CD4-positive, alpha-beta memory T cell (primary cell): ENCODE results near the gene FAM83F. TPM values are rescaled to one million over a fixed set of nuclear protein-coding genes. Genes with fewer than 3 reads are reported as not detected.

ENCODE experiments used
- CTCF ChIA-PET: fragments of 350-600 bp; sonication (Branson Sonifier 250); formaldehyde crosslinking; loops from one replicate; lab custom pipeline; 2021; ENCODE audit warnings: inconsistent platforms; ENCODE audit not compliant: partially characterized antibody; lab: Charles Lee
- POLR2A ChIA-PET: fragments of 350-600 bp; sonication (Branson Sonifier 250); formaldehyde crosslinking; loops from one replicate; lab custom pipeline; 2021; ENCODE audit not compliant: partially characterized antibody; lab: Charles Lee
- DNase-seq, 5 donors: peaks; one replicate each; pipeline versions ENCODE4 v3.0.0 to v3.0.0-alpha.2; 2020 to 2022; ENCODE audit warnings: mixed read lengths in 1 of 5
- H3K27ac ChIP-seq: one replicate; pipeline ENCODE4 v1.7.0; 2013; ENCODE audit warnings: low read depth, low read length
- H3K27me3 ChIP-seq: 2 replicates; pipeline ENCODE4 v1.7.0; 2013; ENCODE audit warnings: mild to moderate bottlenecking, low read length, moderate library complexity; ENCODE audit not compliant: insufficient read depth
- H3K36me3 ChIP-seq: 2 replicates; pipeline ENCODE4 v1.7.0; 2013; ENCODE audit warnings: mild to moderate bottlenecking, low read length, moderate library complexity; ENCODE audit not compliant: insufficient read depth
- H3K4me1 ChIP-seq: 2 replicates; pipeline ENCODE4 v1.7.0; 2013; ENCODE audit warnings: mild to moderate bottlenecking, low read length, moderate library complexity; ENCODE audit not compliant: insufficient read depth
- H3K4me3 ChIP-seq, 2 donors: one replicate each; pipeline ENCODE4 v1.7.0; 2013; ENCODE audit warnings: low read length in 2 of 2, mild to moderate bottlenecking in 1 of 2
- H3K9me3 ChIP-seq, 2 donors: one replicate each; pipeline ENCODE4 v1.7.0; 2013; ENCODE audit warnings: low read length in 2 of 2, control low read depth in 1 of 2; ENCODE audit not compliant: control insufficient read depth in 1 of 2
- H3K27ac Mint-ChIP-seq, 7 donors: one replicate each; pipeline ENCODE4 v1.8.0; 2020 to 2021; ENCODE audit warnings: mixed read lengths in 7 of 7, mild to moderate bottlenecking in 6 of 7, inconsistent platforms in 3 of 7, moderate library complexity in 3 of 7
- H3K27me3 Mint-ChIP-seq, 2 donors: one replicate each; pipeline ENCODE4 v1.8.0; 2020 to 2021; ENCODE audit warnings: mixed read lengths in 2 of 2
- H3K36me3 Mint-ChIP-seq, 2 donors: one replicate each; pipeline ENCODE4 v1.8.0; 2020 to 2021; ENCODE audit warnings: mixed read lengths in 2 of 2, inconsistent platforms in 1 of 2, mild to moderate bottlenecking in 1 of 2
- H3K4me1 Mint-ChIP-seq, 4 donors: one replicate each; pipeline ENCODE4 v1.8.0; 2020 to 2021; ENCODE audit warnings: mixed read lengths in 4 of 4, mild to moderate bottlenecking in 1 of 4
- H3K4me3 Mint-ChIP-seq, 8 donors: one replicate each; pipeline ENCODE4 v1.8.0; 2020 to 2021; ENCODE audit warnings: mixed read lengths in 8 of 8, mild to moderate bottlenecking in 7 of 8, moderate library complexity in 6 of 8, inconsistent platforms in 3 of 8
- H3K9me3 Mint-ChIP-seq, 8 donors: one replicate each; pipeline ENCODE4 v1.8.0; 2020 to 2021; ENCODE audit warnings: mixed read lengths in 8 of 8, mild to moderate bottlenecking in 5 of 8, inconsistent platforms in 3 of 8, moderate library complexity in 1 of 8
- intact Hi-C: fragments of 100-400 bp; cut with micrococcal nuclease; formaldehyde crosslinking; loops from one replicate; pipeline ENCODE4 v1.15.1; 2023
- polyA plus RNA-seq, 2 donors: library from polyadenylated mRNA; unstranded; fragments of 300-500 nt; fragmentation: Illumina TruSeq; gene quantifications; one replicate each; pipeline ENCODE4 v1.2.3, GENCODE V29; 2021
- total RNA-seq, 2 experiments: library from RNA; stranded (reverse); gene quantifications; one replicate each; pipeline ENCODE4 v1.2.3, GENCODE V29; 2021

Gene FAM83F
- total and polyA plus RNA-seq, 4 experiments from 2014 or later = 0.29 TPM; not detected in 3

GRCh38 chr22:39965748-39966147 is 29.0 kb upstream of the FAM83F start:
- Mint-ChIP-seq H3K27me3 (no peaks in the 10 kb centered on the region), H3K36me3 (peaks cover 70 to 84% of the 10 kb centered on the region in 2 donors), H3K9me3 (no peaks in the 10 kb centered on the region), H3K4me1 (peaks cover 11 to 16% (median 14%) of the 10 kb centered on the region in 4 donors), H3K4me3 (no peak overlapping the region), H3K27ac (peak overlapping the region in 5 of 7 donors; percentile 29 to 58 (median 48))
- H3K27ac ChIP-seq = no peak overlapping the region
- H3K4me3 ChIP-seq = no peak overlapping the region
- H3K27me3 ChIP-seq = no peaks in the 10 kb centered on the region
- ChIA-PET POLR2A (interaction anchor here (1.5 kb wide), 2 partner anchors 8 to 32 kb away, joined by 3 read pairs; no protein-coding TSS in a partner anchor), CTCF (interaction anchor here (1.1 kb wide), 1 partner anchor 31 kb away, joined by 3 read pairs; no protein-coding TSS in a partner anchor)
- peaks cover 88% of the 10 kb centered on the region for H3K36me3 ChIP-seq
- H3K9me3 ChIP-seq = no peaks in the 10 kb centered on the region
- H3K4me1 ChIP-seq = peaks cover 13% of the 10 kb centered on the region
- no peak for DNase-seq
- intact Hi-C loops = no loop called here

- Histone ChIP-seq H3K4me1 (peaks cover 6% of the 10 kb centered on the region), H3K27me3 (no peaks in the 10 kb centered on the region), H3K9me3 (no peaks in the 10 kb centered on the region), H3K36me3 (peaks cover 90% of the 10 kb centered on the region), H3K27ac (no peak overlapping the region), H3K4me3 (no peak overlapping the region)
- CTCF ChIA-PET = no interaction called here
- Mint-ChIP-seq H3K4me1 (peaks cover 6 to 11% (median 7%) of the 10 kb centered on the region in 4 donors), H3K36me3 (peaks cover 71 to 85% of the 10 kb centered on the region in 2 donors), H3K27me3 (no peaks in the 10 kb centered on the region), H3K4me3 (no peak overlapping the region), H3K9me3 (no peaks in the 10 kb centered on the region), H3K27ac (peak overlapping the region in 4 of 7 donors; percentile 37 to 68 (median 62))
- DNase-seq = no peak
- intact Hi-C loops = no loop called here
- POLR2A ChIA-PET = interaction anchor here (0.9 to 1.5 kb wide), 2 partner anchors 14 to 33 kb away, joined by 3 read pairs; no protein-coding TSS in a partner anchor
Observed at GRCh38 chr22:39966470-39966869, 28.3 kb upstream of the FAM83F start.

DNA sequence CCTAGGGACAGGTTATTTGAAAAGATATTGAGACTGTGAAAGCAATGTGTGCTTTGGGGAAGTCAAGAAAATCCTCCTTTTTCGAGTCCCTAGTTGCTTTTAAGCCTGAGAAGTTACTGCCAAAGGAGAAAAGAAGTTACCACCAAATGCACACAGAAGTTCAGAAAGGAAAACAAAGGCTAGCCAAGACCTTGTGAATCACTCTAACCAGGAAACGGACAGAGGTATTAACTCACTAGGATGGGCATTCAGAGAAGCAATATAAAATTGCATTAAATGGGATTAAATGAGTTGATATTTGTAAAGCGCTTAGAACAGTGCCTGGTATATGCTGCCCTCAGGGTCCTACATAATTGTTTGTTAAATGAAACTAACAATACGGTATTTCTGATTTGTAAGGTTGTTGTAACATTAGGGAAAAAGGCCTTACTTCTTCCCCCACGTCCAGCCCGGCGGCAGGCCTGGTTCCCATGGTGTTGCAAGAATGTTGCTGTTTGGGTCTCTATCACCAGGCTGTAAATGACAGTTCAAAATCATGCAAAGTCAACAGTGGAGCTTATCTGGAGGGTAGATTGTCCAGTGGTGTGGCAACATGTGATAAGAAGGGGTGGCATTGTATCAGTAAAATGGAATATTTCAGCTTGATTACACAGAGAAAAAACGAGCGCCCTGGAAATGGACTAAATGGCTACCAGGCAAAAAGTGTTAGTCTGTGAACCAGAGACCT is 27.5 kb upstream of the FAM83F start:
- POLR2A ChIA-PET = interaction anchor here (0.7 to 2.0 kb wide), 5 partner anchors 8 to 155 kb away, joined by 3 to 5 read pairs (median 4); no protein-coding TSS in a partner anchor
- peak overlapping the region in 4 of 7 donors; percentile 11 to 66 (median 44) for H3K27ac Mint-ChIP-seq

GRCh38 chr22:39967996-39968972 is 26.5 kb upstream of the FAM83F start:
- Mint-ChIP-seq H3K9me3 (no peaks in the 10 kb centered on the region), H3K27me3 (no peaks in the 10 kb centered on the region), H3K36me3 (peaks cover 81 to 92% of the 10 kb centered on the region in 2 donors), H3K4me1 (peaks cover 0 to 8% (median under 1%) of the 10 kb centered on the region in 4 donors), H3K27ac (peak overlapping the region; percentile 13 to 83 (median 53)), H3K4me3 (no peak overlapping the region)
- no peak overlapping the region for H3K27ac ChIP-seq
- H3K36me3 ChIP-seq = peaks cover 95% of the 10 kb centered on the region
- ChIA-PET CTCF (interaction anchor here (0.7 kb wide), 1 partner anchor 26 kb away, joined by 3 read pairs; no protein-coding TSS in a partner anchor), POLR2A (interaction anchor here (0.8 to 2.0 kb wide), 3 partner anchors 9 to 13 kb away, joined by 4 to 5 read pairs (median 5); no protein-coding TSS in a partner anchor)
- no peaks in the 10 kb centered on the region for H3K4me1 ChIP-seq
- H3K9me3 ChIP-seq = no peaks in the 10 kb centered on the region
- H3K27me3 ChIP-seq = no peaks in the 10 kb centered on the region
- no peak overlapping the region for H3K4me3 ChIP-seq
- intact Hi-C loops = no loop called here
- no peak for DNase-seq

More for the DNA sequence above, 27.5 kb upstream of the FAM83F start:
- no peak overlapping the region for H3K4me3 ChIP-seq
- no peaks in the 10 kb centered on the region for H3K4me1 ChIP-seq
- DNase-seq = no peak
- no peaks in the 10 kb centered on the region for H3K27me3 ChIP-seq
- H3K36me3 ChIP-seq = peaks cover 92% of the 10 kb centered on the region
- Mint-ChIP-seq H3K27me3 (no peaks in the 10 kb centered on the region), H3K4me3 (no peak overlapping the region), H3K9me3 (no peaks in the 10 kb centered on the region), H3K4me1 (peaks cover 0 to 7% (median under 1%) of the 10 kb centered on the region in 4 donors), H3K36me3 (peaks cover 74 to 87% of the 10 kb centered on the region in 2 donors)
- H3K9me3 ChIP-seq = no peaks in the 10 kb centered on the region
- intact Hi-C loops = no loop called here
- CTCF ChIA-PET = interaction anchor here (0.7 kb wide), 1 partner anchor 22 kb away, joined by 3 read pairs; no protein-coding TSS in a partner anchor
- H3K27ac ChIP-seq = no peak overlapping the region

- no peaks in the 10 kb centered on the region for H3K9me3 Mint-ChIP-seq
- POLR2A ChIA-PET = interaction anchor here (0.8 to 1.2 kb wide), 3 partner anchors 10 to 451 kb away, joined by 3 read pairs; partner anchors contain the start of genes ATF4 and TMA7B
- no peak overlapping the region for H3K4me3 Mint-ChIP-seq
- H3K4me1 ChIP-seq = no peaks in the 10 kb centered on the region
- H3K36me3 ChIP-seq = peaks cover 81% of the 10 kb centered on the region
- no peak for DNase-seq
- no peaks in the 10 kb centered on the region for H3K9me3 ChIP-seq
- H3K27me3 Mint-ChIP-seq = no peaks in the 10 kb centered on the region
- no peaks in the 10 kb centered on the region for H3K27me3 ChIP-seq
- peaks cover 0 to 8% (median under 1%) of the 10 kb centered on the region in 4 donors for H3K4me1 Mint-ChIP-seq
- H3K27ac Mint-ChIP-seq = peak overlapping the region in 1 of 7 donors; percentile 23
- H3K4me3 ChIP-seq = no peak overlapping the region
- no peak overlapping the region for H3K27ac ChIP-seq
- peaks cover 76 to 89% of the 10 kb centered on the region in 2 donors for H3K36me3 Mint-ChIP-seq
- CTCF ChIA-PET = interaction anchor here (1.6 kb wide), 1 partner anchor 22 kb away, joined by 3 read pairs; no protein-coding TSS in a partner anchor
- intact Hi-C loops = no loop called here
Observed at GRCh38 chr22:39970742-39971141, 24.0 kb upstream of the FAM83F start.

- Histone ChIP-seq H3K27me3 (no peaks in the 10 kb centered on the region), H3K9me3 (no peaks in the 10 kb centered on the region), H3K27ac (no peak overlapping the region), H3K4me3 (no peak overlapping the region), H3K36me3 (peaks cover 62% of the 10 kb centered on the region), H3K4me1 (no peaks in the 10 kb centered on the region)
- ChIA-PET POLR2A (interaction anchor here (1.4 kb wide), 1 partner anchor 13 kb away, joined by 4 read pairs; the partner anchor contains the start of gene TMA7B), CTCF (no interaction called here)
- no peak for DNase-seq
- H3K4me1 Mint-ChIP-seq = peaks cover 0 to 6% (median 2%) of the 10 kb centered on the region in 4 donors
- H3K36me3 Mint-ChIP-seq = peaks cover 69 to 84% of the 10 kb centered on the region in 2 donors
- H3K27ac Mint-ChIP-seq = peak overlapping the region; percentile 27 to 82 (median 70)
- H3K4me3 Mint-ChIP-seq = peak overlapping the region in 1 of 8 donors; percentile 34
- H3K9me3 Mint-ChIP-seq = peaks cover 0 to 2% (median 0%) of the 10 kb centered on the region in 8 donors
- no peaks in the 10 kb centered on the region for H3K27me3 Mint-ChIP-seq
- intact Hi-C loops = no loop called here
Observed at GRCh38 chr22:39972641-39973040, 22.1 kb upstream of the FAM83F start.
